Hematopoietic multipotent progenitor cell treated with erythropoietin and hydrocortisone succinate and interleukin-3 and kit ligand, for 4 days (in vitro differentiated cells): ENCODE data around the gene GALNT5.
A peak's percentile ranks its signal among the peaks of the same experiment; 100 is the strongest.
"Not testable (repeated sequence)": the region's sequence is repeated elsewhere in the genome, so short reads cannot be mapped to it uniquely, and the experiment has no call there.

Experiments
- DNase-seq: peaks from one replicate; pipeline ENCODE4 v3.0.0-alpha.2; 2015

Gene GALNT5

DNA sequence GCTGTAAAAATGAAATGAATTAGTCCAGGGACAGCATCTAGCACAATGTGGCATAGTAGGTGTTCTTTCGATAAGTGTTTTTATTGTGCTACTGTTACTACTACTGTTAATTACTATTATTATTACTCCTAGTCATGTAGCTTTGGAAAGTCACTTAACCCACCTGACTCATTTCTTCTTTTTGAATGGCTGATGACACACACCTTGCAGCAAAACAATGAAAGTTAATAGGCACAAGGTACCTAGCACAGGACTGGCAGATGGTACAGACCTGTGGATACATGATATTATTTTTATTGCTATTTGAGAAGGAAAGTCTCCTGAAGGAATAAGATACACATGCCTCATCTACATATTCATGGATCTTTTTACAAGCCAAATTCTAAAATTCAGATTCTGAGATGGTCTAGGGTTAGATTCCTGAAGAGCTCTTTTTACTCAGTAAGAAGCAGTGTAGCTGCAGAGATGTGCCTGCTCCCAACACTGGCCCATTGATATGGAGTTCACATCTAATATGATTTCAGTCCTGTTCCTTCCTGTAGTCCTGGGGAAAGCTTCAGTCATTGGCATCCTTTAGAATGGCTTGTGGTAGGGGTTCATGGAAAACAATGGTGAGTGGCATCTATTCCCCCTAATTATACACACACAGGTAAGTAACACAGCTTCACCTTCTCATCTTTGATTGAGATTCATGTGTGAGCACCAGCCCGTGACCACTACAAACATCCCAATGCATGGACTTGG lies 76.0 kb downstream of the GALNT5 start:
- no peak for DNase-seq

DNA sequence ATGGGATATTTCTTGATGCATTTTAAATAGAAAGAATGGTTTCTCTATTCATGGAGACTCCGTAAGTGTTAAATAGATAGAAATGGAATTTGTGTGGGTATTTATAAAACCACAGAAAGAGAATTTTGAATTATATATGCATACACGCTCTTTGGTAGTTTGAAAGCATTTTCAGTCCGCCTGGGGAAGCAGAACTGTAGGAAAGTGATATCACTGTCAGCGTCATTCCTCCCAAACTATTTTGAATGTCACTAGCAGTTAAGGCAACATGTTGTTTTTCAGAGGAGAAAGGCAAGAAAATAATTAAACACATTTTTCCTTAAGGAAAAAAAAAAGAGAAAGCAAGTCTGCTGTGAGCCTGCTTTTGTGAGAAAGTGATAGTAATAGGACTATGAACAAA lies 76.8 kb downstream of the GALNT5 start:
- DNase-seq, result no peak

DNA sequence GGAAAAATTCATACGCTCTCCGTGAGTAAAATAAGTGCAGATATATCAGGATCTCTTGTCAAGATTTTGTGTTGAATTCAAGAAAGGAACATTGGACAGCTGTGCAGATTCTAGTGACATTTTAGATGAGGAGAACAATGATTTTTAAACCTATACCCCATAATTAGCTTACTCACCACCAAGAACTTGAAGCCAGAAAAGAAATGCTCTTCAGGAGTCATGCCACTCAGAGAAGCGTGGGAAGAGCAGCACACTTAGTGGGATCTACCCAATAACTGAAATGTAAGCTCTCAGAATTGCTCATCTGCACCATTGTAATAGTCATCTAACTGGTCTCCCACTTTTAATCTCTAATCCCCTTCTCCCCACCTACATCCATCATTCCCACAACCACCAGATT lies 77.3 kb downstream of the GALNT5 start:
- no peak for DNase-seq

DNA sequence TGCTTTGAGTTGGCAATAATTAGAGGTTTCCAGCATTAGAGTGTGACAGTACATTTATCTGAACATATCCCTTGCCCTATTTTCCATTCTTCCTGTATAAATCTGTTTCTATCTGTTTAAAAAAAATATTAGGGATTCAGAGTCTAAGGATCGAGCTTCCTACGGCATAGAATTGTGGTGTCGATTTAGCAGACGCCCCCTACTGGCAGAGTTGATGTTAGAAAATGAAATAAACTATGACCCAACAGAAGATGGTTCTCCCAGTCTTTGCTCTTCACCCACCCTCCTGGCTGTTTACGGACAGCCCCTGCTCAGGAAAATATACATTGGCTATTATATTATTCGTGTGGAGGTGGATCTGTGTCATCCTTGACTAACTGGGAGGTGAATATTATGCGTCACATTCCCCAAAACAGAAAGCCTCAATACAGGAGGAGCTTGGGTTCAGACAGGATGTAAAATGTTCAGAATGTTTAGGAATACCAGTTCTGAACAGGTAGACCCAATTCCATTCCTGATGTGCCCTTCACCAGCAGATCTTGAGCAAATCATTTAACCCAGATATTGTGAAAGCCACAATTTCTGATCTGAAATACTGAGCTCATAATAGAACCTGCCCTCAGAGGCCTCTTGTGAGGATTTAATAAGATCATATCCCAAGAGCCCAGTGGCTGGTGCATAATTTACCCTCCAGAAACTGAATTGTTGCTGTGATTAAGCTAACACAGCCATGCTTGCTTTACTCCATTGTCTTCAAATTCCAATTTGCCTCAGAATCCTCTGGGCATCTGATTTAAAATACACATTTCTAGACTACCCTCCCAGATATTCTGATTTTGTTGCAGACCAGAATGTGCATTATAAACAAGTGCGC lies 78.9 kb downstream of the GALNT5 start:
- peak; percentile 74 for DNase-seq

GRCh38 chr2:157337978-157338377 lies 80.5 kb downstream of the GALNT5 start:
- no peak for DNase-seq

- DNase-seq, result no peak
These were observed 82.6 kb downstream of the GALNT5 start for GRCh38 chr2:157339965-157340655.

- not testable (repeated sequence) for DNase-seq
These were observed 83.9 kb downstream of the GALNT5 start for GRCh38 chr2:157341381-157341780.

GRCh38 chr2:157345647-157346389 lies 88.3 kb downstream of the GALNT5 start:
- no peak for DNase-seq

DNA sequence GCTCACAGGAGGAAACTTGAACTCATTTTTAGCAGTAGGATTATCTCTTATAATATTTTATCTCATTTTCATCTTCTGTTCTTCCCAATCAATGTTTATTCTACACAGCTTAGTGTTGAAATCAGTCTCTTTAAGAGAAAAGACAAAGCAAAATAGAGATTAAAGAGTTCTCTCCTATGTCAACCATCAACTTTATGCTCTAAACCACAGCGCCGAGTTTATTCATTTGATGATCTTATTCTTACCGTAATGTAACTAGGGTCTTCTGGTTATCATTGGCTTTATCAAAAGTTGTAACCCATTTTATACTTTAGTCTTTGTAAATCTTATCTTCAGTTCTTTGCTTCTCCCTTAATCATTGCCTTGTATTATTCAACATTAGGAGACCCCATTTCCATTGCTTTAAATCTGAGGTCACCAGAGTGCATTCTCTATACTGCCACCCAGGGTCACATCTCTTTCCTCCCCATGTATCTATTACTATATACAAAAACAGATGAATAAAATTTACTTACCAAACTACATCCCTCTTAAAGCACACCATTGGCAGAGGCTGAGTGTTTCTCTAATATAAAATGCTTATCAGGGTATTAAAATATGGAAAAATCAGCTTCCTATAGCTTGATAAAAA lies 90.9 kb downstream of the GALNT5 start:
- no peak for DNase-seq

- DNase-seq, result no peak
These were observed 92.5 kb downstream of the GALNT5 start for GRCh38 chr2:157349949-157350515.

DNA sequence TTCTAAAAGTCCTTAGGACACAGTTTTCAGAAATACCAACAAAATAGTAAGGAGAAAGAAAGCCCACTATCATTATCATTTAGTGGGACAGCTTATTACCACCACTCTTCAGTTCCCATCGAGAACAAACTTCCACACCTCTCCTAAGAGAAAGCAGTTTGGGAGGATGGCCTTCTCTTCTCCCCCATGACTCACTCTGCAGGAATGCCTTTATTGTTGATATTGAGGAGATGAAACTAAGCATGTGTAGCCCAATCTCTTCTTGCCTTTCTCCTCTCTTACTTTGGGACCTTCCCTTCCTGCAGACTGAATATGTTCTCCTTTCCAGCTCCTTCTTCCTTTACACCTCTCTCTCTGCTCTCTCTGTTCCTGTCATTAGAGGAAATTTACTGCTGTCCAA lies 98.1 kb downstream of the GALNT5 start:
- DNase-seq, result no peak

GRCh38 chr2:157359628-157360027 lies 102.1 kb downstream of the GALNT5 start:
- DNase-seq, result no peak

- DNase-seq, result no peak
These were observed 104.0 kb downstream of the GALNT5 start for GRCh38 chr2:157361526-157361925.

- DNase-seq, result no peak
These were observed 105.1 kb downstream of the GALNT5 start for GRCh38 chr2:157362627-157363026.

DNA sequence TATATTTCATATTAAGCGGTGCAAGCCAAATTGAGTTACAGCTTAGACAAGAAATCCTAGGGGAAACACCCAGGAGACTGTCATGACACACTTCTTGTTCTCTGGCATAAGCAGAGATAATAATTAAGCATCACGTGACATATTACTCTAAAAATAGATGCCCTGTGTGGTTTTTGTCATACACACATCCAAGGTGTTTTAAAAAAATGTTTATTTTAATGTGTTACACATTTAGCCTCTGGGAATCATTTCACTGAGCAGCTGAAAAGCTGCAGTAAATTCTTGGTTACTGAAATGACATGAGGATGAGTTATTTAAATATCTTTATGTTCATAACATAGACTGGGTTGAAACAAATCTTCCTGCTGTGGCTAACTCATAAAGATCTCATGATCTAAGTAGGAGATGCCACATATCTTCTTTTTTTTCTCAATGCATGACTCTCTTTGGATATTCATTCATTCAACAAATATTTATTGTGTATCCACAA lies 106.2 kb downstream of the GALNT5 start:
- no peak for DNase-seq
